Activated CD4-positive, alpha-beta T cell treated with anti-CD3 and anti-CD28 coated beads for 36 hours (primary cell): ENCODE measurements around the gene KAT6B. TPM values are rescaled to one million over a fixed set of nuclear protein-coding genes. Genes with fewer than 3 reads are reported as not detected.

Experiments used
- ATAC-seq: fragments of 200-7000 bp; cut with Tn5 transposase; one replicate; pipeline ENCODE4 v1.10.0; 2021; ENCODE audit warnings: mild to moderate bottlenecking, moderate library complexity
- CTCF ChIA-PET: fragments of 350-600 bp; sonication (Branson Sonifier 250); formaldehyde crosslinking; loops from one replicate; lab custom pipeline; 2021; ENCODE audit warnings: antibody characterized with exemption; lab: Charles Lee
- POLR2A ChIA-PET: fragments of 350-600 bp; sonication (Branson Sonifier 250); formaldehyde crosslinking; loops from one replicate; lab custom pipeline; 2021; ENCODE audit warnings: antibody characterized with exemption, inconsistent platforms; lab: Charles Lee
- DNase-seq: peaks from one replicate; pipeline ENCODE4 v3.0.0-alpha.2; 2020
- H3K27ac Mint-ChIP-seq: one replicate; pipeline ENCODE4 v1.8.0; 2021; ENCODE audit warnings: mixed read lengths
- H3K27me3 Mint-ChIP-seq: one replicate; pipeline ENCODE4 v1.8.0; 2021; ENCODE audit warnings: mixed read lengths
- H3K36me3 Mint-ChIP-seq: one replicate; pipeline ENCODE4 v1.8.0; 2021; ENCODE audit warnings: low read depth, mixed read lengths
- H3K4me1 Mint-ChIP-seq: one replicate; pipeline ENCODE4 v1.8.0; 2021; ENCODE audit warnings: mixed read lengths
- H3K4me3 Mint-ChIP-seq: one replicate; pipeline ENCODE4 v1.8.0; 2021; ENCODE audit warnings: mild to moderate bottlenecking, moderate library complexity, mixed read lengths
- H3K9me3 Mint-ChIP-seq: one replicate; pipeline ENCODE4 v1.8.0; 2021; ENCODE audit warnings: low read depth, mixed read lengths
- intact Hi-C, 2 experiments: fragments of 100-400 bp; cut with DNase I in 1 of 2; cut with micrococcal nuclease in 1 of 2; formaldehyde crosslinking; loops; one replicate each; pipeline versions ENCODE4 v1.14.2 to v1.15.1; 2022 to 2024; cut with DNase I, micrococcal nuclease
- total RNA-seq, 2 experiments: library from RNA; stranded (reverse); gene quantifications; one replicate each; pipeline ENCODE4 v1.2.3, GENCODE V29; 2021

KAT6B gene
- total RNA-seq, 2 experiments from 2014 or later: 20.0 to 20.9 TPM

DNA sequence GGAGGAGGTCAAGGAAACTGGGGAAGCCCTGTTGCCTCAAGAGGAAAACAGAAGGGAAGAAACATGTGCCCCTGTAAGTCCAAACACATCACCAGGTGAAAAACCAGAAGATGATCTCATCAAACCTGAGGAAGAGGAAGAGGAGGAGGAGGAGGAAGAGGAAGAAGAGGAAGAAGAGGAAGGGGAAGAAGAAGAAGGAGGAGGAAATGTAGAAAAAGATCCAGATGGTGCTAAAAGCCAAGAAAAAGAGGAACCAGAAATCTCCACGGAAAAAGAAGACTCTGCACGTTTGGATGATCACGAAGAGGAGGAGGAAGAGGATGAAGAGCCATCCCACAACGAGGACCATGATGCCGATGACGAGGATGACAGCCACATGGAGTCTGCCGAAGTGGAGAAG is 202.3 kb downstream of the KAT6B start:
- CTCF ChIA-PET: no interaction called here
- H3K9me3 Mint-ChIP-seq: no peaks in the 10 kb centered on the region
- H3K27ac Mint-ChIP-seq: no peak overlapping the region
- no peaks in the 10 kb centered on the region for H3K27me3 Mint-ChIP-seq
- H3K36me3 Mint-ChIP-seq: peaks cover 32% of the 10 kb centered on the region
- ATAC-seq: no peak
- H3K4me3 Mint-ChIP-seq: no peak overlapping the region
- intact Hi-C loops: loop anchor here in 1 of 2 experiments (10.0 kb wide), 2 partner anchors 294 to 614 kb away; no protein-coding TSS in a partner anchor
- POLR2A ChIA-PET: no interaction called here
- DNase-seq: no peak
- H3K4me1 Mint-ChIP-seq: peaks cover 10% of the 10 kb centered on the region

DNA sequence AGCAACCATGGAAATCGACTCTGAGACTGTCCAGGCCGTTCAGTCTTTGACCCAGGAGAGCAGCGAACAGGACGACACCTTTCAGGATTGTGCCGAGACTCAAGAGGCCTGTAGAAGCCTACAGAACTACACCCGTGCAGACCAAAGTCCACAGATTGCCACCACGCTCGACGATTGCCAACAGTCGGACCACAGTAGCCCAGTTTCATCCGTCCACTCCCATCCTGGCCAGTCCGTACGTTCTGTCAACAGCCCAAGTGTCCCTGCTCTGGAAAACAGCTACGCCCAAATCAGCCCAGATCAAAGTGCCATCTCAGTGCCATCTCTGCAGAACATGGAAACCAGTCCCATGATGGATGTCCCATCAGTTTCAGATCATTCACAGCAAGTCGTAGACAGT is 203.0 kb downstream of the KAT6B start:
- POLR2A ChIA-PET: no interaction called here
- intact Hi-C loops: loop anchor here in 1 of 2 experiments (10.0 kb wide), 2 partner anchors 295 to 615 kb away; no protein-coding TSS in a partner anchor
- ATAC-seq (no peak), DNase-seq (no peak)
- CTCF ChIA-PET: interaction anchor here (0.6 to 1.2 kb wide), 5 partner anchors 55 to 206 kb away, joined by 3 to 6 read pairs (median 4); partner anchors contain the start of gene COMTD1
- Mint-ChIP-seq H3K27ac (no peak overlapping the region), H3K4me1 (peaks cover 17% of the 10 kb centered on the region), H3K27me3 (no peaks in the 10 kb centered on the region), H3K4me3 (no peak overlapping the region), H3K36me3 (peaks cover 32% of the 10 kb centered on the region), H3K9me3 (no peaks in the 10 kb centered on the region)

DNA sequence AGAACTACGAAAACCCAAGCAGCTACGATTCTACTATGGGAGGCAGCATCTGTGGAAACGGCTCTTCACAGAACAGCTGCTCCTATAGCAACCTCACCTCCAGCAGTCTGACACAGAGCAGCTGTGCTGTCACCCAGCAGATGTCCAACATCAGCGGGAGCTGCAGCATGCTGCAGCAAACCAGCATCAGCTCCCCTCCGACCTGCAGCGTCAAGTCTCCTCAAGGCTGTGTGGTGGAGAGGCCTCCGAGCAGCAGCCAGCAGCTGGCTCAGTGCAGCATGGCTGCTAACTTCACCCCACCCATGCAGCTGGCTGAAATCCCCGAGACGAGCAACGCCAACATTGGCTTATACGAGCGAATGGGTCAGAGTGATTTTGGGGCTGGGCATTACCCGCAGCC is 203.5 kb downstream of the KAT6B start:
- DNase-seq (no peak), ATAC-seq (no peak)
- Mint-ChIP-seq H3K27ac (no peak overlapping the region), H3K9me3 (no peaks in the 10 kb centered on the region), H3K4me3 (no peak overlapping the region), H3K27me3 (no peaks in the 10 kb centered on the region), H3K4me1 (peaks cover 21% of the 10 kb centered on the region), H3K36me3 (peaks cover 31% of the 10 kb centered on the region)
- CTCF ChIA-PET: interaction anchor here (0.6 to 1.2 kb wide), 5 partner anchors 55 to 206 kb away, joined by 3 to 6 read pairs (median 4); partner anchors contain the start of gene COMTD1
- POLR2A ChIA-PET: no interaction called here
- intact Hi-C loops: loop anchor here in 1 of 2 experiments (10.0 kb wide), 2 partner anchors 295 to 615 kb away; no protein-coding TSS in a partner anchor

DNA sequence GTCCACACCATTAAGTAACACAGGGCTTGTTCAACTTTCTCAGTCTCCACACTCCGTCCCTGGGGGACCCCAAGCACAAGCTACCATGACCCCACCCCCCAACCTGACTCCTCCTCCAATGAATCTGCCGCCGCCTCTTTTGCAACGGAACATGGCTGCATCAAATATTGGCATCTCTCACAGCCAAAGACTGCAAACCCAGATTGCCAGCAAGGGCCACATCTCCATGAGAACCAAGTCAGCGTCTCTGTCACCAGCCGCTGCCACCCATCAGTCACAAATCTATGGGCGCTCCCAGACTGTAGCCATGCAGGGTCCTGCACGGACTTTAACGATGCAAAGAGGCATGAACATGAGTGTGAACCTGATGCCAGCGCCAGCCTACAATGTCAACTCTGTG is 204.0 kb downstream of the KAT6B start:
- CTCF ChIA-PET: interaction anchor here (0.8 to 1.2 kb wide), 2 partner anchors 54 to 71 kb away, joined by 4 to 6 read pairs; no protein-coding TSS in a partner anchor
- POLR2A ChIA-PET: no interaction called here
- Mint-ChIP-seq H3K36me3 (peaks cover 31% of the 10 kb centered on the region), H3K4me3 (no peak overlapping the region), H3K4me1 (peaks cover 27% of the 10 kb centered on the region), H3K9me3 (no peaks in the 10 kb centered on the region), H3K27me3 (no peaks in the 10 kb centered on the region), H3K27ac (peak overlapping the region; percentile 11)
- DNase-seq (no peak), ATAC-seq (no peak)
- intact Hi-C loops: no loop called here

DNA sequence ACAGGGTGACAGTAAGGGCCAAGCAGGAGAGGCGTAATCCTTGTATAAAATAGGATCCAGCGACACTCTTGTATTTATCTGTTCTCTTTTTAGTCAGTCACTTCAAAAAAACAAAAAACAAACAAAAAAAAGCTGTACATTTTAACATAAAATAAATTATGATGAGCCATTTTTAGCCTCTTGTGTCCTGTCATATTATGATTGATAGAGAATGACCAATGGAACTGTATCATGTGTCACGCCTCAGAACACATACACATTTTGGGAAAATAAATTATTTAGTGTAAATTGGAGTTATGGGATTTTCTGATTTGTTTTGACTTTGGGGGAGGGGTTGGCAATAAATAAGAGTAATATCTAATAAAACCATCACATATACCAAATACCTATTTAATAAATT is 205.7 kb downstream of the KAT6B start:
- no peak for DNase-seq
- no peaks in the 10 kb centered on the region for H3K27me3 Mint-ChIP-seq
- no peaks in the 10 kb centered on the region for H3K9me3 Mint-ChIP-seq
- peaks cover 32% of the 10 kb centered on the region for H3K36me3 Mint-ChIP-seq
- H3K27ac Mint-ChIP-seq: no peak overlapping the region
- H3K4me1 Mint-ChIP-seq: peaks cover 44% of the 10 kb centered on the region
- ChIA-PET POLR2A (interaction anchor here (0.6 kb wide), 1 partner anchor 975 kb away, joined by 3 read pairs; no protein-coding TSS in a partner anchor), CTCF (interaction anchor here (0.9 to 1.3 kb wide), 3 partner anchors 11 to 293 kb away, joined by 3 to 8 read pairs (median 3); no protein-coding TSS in a partner anchor)
- no peak overlapping the region for H3K4me3 Mint-ChIP-seq
- intact Hi-C loops: no loop called here
- no peak for ATAC-seq

GRCh38 chr10:75032813-75033212 is 206.4 kb downstream of the KAT6B start:
- no peak overlapping the region for H3K4me3 Mint-ChIP-seq
- ATAC-seq: no peak
- intact Hi-C loops: no loop called here
- H3K27ac Mint-ChIP-seq: no peak overlapping the region
- no peaks in the 10 kb centered on the region for H3K27me3 Mint-ChIP-seq
- no peaks in the 10 kb centered on the region for H3K9me3 Mint-ChIP-seq
- ChIA-PET POLR2A (no interaction called here), CTCF (no interaction called here)
- no peak for DNase-seq
- H3K36me3 Mint-ChIP-seq: peaks cover 32% of the 10 kb centered on the region
- peaks cover 50% of the 10 kb centered on the region for H3K4me1 Mint-ChIP-seq

DNA sequence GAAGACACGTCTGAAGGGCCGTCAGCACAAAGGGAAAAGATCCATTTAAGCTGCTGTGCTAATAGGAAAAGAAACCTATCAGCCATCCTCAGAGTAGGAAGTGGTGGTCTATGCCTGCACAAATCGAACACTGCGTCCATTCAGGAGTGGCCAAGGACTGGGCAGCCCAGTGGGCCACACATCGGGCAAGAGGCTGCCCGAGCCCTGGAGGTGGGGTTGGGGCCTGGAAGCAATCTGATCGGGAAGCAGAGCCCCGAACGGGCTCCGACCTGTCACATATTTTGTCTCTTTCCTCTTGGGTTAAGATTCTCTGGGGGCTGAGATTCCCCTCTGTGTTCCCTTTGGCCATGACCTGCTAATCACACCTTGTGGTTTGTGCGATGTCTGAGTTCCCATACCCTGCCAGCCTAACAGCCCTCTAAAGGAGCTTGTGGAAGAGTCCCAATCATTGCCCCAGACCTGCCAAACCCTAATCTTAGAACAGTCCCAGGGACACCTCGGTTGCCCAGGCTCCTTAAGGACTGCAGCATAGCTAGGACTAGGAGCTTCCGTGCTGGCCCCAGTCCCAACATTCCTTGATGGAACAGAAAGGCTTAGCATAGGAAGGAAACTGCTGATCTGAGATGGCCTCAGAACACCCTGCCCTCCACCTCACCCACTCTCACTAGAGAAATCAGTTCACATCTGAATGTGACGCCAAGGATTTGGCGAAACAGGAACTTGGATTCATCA is 207.2 kb downstream of the KAT6B start:
- no peak overlapping the region for H3K4me3 Mint-ChIP-seq
- intact Hi-C loops: loop anchor here in 1 of 2 experiments (1.0 kb wide), 2 partner anchors 9 to 207 kb away; partner anchors contain the start of gene KAT6B
- CTCF ChIA-PET: interaction anchor here (0.8 to 1.8 kb wide), 6 partner anchors 9 to 781 kb away, joined by 3 to 7 read pairs (median 4); no protein-coding TSS in a partner anchor
- no peaks in the 10 kb centered on the region for H3K27me3 Mint-ChIP-seq
- H3K9me3 Mint-ChIP-seq: no peaks in the 10 kb centered on the region
- H3K4me1 Mint-ChIP-seq: peaks cover 57% of the 10 kb centered on the region
- ATAC-seq: peak; percentile 18
- peak overlapping the region; percentile 92 for H3K27ac Mint-ChIP-seq
- DNase-seq: no peak
- POLR2A ChIA-PET: interaction anchor here (0.6 kb wide), 1 partner anchor 8 kb away, joined by 8 read pairs; no protein-coding TSS in a partner anchor
- H3K36me3 Mint-ChIP-seq: peaks cover 25% of the 10 kb centered on the region

- intact Hi-C loops: loop anchor here in 1 of 2 experiments (1.0 kb wide), 2 partner anchors 8 to 208 kb away; partner anchors contain the start of gene KAT6B
- H3K4me1 Mint-ChIP-seq: peaks cover 61% of the 10 kb centered on the region
- peak overlapping the region; percentile 92 for H3K27ac Mint-ChIP-seq
These were observed 207.7 kb downstream of the KAT6B start for GRCh38 chr10:75034131-75034512.

DNA sequence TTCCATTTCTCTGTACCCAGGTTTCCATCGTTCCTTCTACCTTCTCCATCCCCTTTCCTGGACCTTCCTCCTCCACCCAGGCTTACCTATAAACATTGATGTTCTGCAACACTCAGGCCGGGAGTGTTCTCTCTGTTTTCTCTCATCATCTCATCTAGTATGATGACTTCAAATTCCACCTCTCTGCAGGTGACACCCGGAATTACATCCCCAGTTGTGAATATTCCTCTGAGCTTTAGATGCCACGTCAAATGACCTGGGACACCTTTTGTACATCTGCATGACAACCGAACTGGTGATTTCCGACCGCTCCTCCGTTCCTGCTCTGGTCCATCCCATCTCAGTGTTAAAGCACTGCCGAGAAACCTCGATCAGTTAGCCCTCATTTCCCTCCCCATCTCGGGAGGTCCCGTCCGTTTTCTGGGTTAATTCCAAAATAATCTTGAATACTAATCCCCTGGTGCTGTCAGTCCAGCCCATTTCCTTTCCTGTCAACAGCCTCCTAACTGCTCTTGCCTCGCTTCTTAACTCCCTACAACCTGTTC is 208.4 kb downstream of the KAT6B start:
- no peak for DNase-seq
- intact Hi-C loops: loop anchor here in 1 of 2 experiments (1.0 kb wide), 2 partner anchors 8 to 208 kb away; partner anchors contain the start of gene KAT6B
- Mint-ChIP-seq H3K4me1 (peaks cover 61% of the 10 kb centered on the region), H3K27ac (peak overlapping the region; percentile 92), H3K4me3 (peak overlapping the region; percentile 16), H3K27me3 (no peaks in the 10 kb centered on the region), H3K9me3 (no peaks in the 10 kb centered on the region), H3K36me3 (peaks cover 20% of the 10 kb centered on the region)
- ChIA-PET CTCF (interaction anchor here (0.6 to 1.8 kb wide), 6 partner anchors 13 to 1006 kb away, joined by 3 to 7 read pairs (median 4); no protein-coding TSS in a partner anchor), POLR2A (no interaction called here)
- no peak for ATAC-seq

More at GRCh38 chr10:75034131-75034512, 207.7 kb downstream of the KAT6B start:
- POLR2A ChIA-PET: interaction anchor here (0.6 kb wide), 1 partner anchor 7 kb away, joined by 8 read pairs; no protein-coding TSS in a partner anchor
- no peak overlapping the region for H3K4me3 Mint-ChIP-seq
- H3K36me3 Mint-ChIP-seq: peaks cover 24% of the 10 kb centered on the region
- DNase-seq: peak; percentile 78
- H3K27me3 Mint-ChIP-seq: no peaks in the 10 kb centered on the region
- peak; percentile 81 for ATAC-seq
- CTCF ChIA-PET: interaction anchor here (0.6 to 1.8 kb wide), 8 partner anchors 8 to 1006 kb away, joined by 3 to 7 read pairs (median 4); no protein-coding TSS in a partner anchor
- H3K9me3 Mint-ChIP-seq: no peaks in the 10 kb centered on the region

- CTCF ChIA-PET: interaction anchor here (3.1 kb wide), 1 partner anchor 15 kb away, joined by 10 read pairs; no protein-coding TSS in a partner anchor
These were observed 209.7 kb downstream of the KAT6B start for GRCh38 chr10:75035975-75036708.

More at GRCh38 chr10:75035975-75036708, 209.7 kb downstream of the KAT6B start:
- Mint-ChIP-seq H3K27me3 (no peaks in the 10 kb centered on the region), H3K27ac (peak overlapping the region; percentile 82), H3K4me1 (peaks cover 64% of the 10 kb centered on the region), H3K4me3 (no peak overlapping the region), H3K36me3 (peaks cover 9% of the 10 kb centered on the region), H3K9me3 (no peaks in the 10 kb centered on the region)
- POLR2A ChIA-PET: no interaction called here
- intact Hi-C loops: no loop called here
- DNase-seq (peak; percentile 55), ATAC-seq (peak; percentile 43)
